Measurements from ENCODE around the gene CEP128. TPM values are rescaled to one million over a fixed set of nuclear protein-coding genes. Genes with fewer than 3 reads are reported as not detected.

The CEP128 gene
- total and polyA plus RNA-seq, 2 experiments from 2014 or later, result 7.6 to 17.6 TPM

DNA sequence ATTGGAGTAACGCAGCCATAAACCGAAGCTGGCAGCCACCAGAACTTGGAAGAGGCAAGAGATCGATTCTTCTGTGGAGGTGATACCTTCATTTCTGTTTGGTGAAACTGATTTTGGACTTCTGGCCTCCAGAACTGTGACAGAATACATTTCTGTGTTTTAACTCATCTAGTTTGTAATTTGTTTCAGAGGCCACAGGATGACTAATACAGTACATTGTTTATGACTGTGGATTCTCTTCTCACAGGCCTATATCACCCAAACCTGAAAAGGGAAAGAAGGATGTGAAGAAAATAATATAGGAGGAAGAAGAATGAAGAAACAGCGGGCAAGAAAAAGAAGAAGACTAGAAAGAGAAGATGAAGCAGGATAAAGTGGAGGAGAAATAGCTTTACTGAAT, 466.5 kb downstream of the CEP128 start:
- no peak overlapping the region for H3K27ac ChIP-seq (ENCODE audit: low read depth)
- no peaks in the 10 kb centered on the region for H3K27me3 ChIP-seq (ENCODE audit: insufficient read depth)
- DNase-seq (ENCODE audit: low spot score) (no peak), ATAC-seq (no peak)
- no peaks in the 10 kb centered on the region for H4K20me1 ChIP-seq (replicated peaks; ENCODE audit: insufficient read depth)
- no peaks in the 10 kb centered on the region for H3K36me3 ChIP-seq (ENCODE audit: insufficient read depth)
- TF ChIP-seq NANOG (IDR thresholded peaks at IDR 0.05; ENCODE audit: borderline replicate concordance), result no peak
- TF ChIP-seq, protein P1, sequence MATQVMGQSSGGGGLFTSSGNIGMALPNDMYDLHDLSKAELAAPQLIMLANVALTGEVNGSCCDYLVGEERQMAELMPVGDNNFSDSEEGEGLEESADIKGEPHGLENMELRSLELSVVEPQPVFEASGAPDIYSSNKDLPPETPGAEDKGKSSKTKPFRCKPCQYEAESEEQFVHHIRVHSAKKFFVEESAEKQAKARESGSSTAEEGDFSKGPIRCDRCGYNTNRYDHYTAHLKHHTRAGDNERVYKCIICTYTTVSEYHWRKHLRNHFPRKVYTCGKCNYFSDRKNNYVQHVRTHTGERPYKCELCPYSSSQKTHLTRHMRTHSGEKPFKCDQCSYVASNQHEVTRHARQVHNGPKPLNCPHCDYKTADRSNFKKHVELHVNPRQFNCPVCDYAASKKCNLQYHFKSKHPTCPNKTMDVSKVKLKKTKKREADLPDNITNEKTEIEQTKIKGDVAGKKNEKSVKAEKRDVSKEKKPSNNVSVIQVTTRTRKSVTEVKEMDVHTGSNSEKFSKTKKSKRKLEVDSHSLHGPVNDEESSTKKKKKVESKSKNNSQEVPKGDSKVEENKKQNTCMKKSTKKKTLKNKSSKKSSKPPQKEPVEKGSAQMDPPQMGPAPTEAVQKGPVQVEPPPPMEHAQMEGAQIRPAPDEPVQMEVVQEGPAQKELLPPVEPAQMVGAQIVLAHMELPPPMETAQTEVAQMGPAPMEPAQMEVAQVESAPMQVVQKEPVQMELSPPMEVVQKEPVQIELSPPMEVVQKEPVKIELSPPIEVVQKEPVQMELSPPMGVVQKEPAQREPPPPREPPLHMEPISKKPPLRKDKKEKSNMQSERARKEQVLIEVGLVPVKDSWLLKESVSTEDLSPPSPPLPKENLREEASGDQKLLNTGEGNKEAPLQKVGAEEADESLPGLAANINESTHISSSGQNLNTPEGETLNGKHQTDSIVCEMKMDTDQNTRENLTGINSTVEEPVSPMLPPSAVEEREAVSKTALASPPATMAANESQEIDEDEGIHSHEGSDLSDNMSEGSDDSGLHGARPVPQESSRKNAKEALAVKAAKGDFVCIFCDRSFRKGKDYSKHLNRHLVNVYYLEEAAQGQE (IDR thresholded peaks at IDR 0.05; ENCODE audit: unreplicated experiment), result no peak
- TF ChIP-seq, protein P2, sequence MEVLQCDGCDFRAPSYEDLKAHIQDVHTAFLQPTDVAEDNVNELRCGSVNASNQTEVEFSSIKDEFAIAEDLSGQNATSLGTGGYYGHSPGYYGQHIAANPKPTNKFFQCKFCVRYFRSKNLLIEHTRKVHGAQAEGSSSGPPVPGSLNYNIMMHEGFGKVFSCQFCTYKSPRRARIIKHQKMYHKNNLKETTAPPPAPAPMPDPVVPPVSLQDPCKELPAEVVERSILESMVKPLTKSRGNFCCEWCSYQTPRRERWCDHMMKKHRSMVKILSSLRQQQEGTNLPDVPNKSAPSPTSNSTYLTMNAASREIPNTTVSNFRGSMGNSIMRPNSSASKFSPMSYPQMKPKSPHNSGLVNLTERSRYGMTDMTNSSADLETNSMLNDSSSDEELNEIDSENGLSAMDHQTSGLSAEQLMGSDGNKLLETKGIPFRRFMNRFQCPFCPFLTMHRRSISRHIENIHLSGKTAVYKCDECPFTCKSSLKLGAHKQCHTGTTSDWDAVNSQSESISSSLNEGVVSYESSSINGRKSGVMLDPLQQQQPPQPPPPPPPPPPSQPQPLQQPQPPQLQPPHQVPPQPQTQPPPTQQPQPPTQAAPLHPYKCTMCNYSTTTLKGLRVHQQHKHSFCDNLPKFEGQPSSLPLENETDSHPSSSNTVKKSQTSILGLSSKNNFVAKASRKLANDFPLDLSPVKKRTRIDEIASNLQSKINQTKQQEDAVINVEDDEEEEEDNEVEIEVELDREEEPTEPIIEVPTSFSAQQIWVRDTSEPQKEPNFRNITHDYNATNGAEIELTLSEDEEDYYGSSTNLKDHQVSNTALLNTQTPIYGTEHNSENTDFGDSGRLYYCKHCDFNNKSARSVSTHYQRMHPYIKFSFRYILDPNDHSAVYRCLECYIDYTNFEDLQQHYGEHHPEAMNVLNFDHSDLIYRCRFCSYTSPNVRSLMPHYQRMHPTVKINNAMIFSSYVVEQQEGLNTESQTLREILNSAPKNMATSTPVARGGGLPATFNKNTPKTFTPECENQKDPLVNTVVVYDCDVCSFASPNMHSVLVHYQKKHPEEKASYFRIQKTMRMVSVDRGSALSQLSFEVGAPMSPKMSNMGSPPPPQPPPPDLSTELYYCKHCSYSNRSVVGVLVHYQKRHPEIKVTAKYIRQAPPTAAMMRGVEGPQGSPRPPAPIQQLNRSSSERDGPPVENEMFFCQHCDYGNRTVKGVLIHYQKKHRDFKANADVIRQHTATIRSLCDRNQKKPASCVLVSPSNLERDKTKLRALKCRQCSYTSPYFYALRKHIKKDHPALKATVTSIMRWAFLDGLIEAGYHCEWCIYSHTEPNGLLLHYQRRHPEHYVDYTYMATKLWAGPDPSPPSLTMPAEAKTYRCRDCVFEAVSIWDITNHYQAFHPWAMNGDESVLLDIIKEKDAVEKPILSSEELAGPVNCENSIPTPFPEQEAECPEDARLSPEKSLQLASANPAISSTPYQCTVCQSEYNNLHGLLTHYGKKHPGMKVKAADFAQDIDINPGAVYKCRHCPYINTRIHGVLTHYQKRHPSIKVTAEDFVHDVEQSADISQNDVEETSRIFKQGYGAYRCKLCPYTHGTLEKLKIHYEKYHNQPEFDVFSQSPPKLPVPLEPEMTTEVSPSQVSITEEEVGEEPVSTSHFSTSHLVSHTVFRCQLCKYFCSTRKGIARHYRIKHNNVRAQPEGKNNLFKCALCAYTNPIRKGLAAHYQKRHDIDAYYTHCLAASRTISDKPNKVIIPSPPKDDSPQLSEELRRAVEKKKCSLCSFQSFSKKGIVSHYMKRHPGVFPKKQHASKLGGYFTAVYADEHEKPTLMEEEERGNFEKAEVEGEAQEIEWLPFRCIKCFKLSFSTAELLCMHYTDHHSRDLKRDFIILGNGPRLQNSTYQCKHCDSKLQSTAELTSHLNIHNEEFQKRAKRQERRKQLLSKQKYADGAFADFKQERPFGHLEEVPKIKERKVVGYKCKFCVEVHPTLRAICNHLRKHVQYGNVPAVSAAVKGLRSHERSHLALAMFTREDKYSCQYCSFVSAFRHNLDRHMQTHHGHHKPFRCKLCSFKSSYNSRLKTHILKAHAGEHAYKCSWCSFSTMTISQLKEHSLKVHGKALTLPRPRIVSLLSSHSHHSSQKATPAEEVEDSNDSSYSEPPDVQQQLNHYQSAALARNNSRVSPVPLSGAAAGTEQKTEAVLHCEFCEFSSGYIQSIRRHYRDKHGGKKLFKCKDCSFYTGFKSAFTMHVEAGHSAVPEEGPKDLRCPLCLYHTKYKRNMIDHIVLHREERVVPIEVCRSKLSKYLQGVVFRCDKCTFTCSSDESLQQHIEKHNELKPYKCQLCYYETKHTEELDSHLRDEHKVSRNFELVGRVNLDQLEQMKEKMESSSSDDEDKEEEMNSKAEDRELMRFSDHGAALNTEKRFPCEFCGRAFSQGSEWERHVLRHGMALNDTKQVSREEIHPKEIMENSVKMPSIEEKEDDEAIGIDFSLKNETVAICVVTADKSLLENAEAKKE (CRISPR knock-in tag; IDR thresholded peaks at IDR 0.05), result no peak
- no peak for TF ChIP-seq EZH2phosphoT487 (IDR thresholded peaks at IDR 0.05; ENCODE audit: unreplicated experiment)
- no peak for TF ChIP-seq ZNF331 (CRISPR knock-in tag; IDR thresholded peaks at IDR 0.05; ENCODE audit: low read depth)
- TF ChIP-seq CREB1 (CRISPR knock-in tag; IDR thresholded peaks at IDR 0.05; ENCODE audit: low read depth), result no peak
- TF ChIP-seq JUNB (IDR thresholded peaks at IDR 0.05; ENCODE audit: unreplicated experiment), result no peak
- TF ChIP-seq, protein P3, sequence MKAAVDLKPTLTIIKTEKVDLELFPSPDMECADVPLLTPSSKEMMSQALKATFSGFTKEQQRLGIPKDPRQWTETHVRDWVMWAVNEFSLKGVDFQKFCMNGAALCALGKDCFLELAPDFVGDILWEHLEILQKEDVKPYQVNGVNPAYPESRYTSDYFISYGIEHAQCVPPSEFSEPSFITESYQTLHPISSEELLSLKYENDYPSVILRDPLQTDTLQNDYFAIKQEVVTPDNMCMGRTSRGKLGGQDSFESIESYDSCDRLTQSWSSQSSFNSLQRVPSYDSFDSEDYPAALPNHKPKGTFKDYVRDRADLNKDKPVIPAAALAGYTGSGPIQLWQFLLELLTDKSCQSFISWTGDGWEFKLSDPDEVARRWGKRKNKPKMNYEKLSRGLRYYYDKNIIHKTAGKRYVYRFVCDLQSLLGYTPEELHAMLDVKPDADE (IDR thresholded peaks at IDR 0.05), result no peak
- TF ChIP-seq STAT1 (IDR thresholded peaks at IDR 0.05; ENCODE audit: unreplicated experiment), result no peak
- no peak for TF ChIP-seq POLR2AphosphoS5 (IDR thresholded peaks at IDR 0.05; ENCODE audit: low read depth)
- no peak for TF ChIP-seq ZNF114 (CRISPR knock-in tag; IDR thresholded peaks at IDR 0.05)
- TF ChIP-seq, protein P4, sequence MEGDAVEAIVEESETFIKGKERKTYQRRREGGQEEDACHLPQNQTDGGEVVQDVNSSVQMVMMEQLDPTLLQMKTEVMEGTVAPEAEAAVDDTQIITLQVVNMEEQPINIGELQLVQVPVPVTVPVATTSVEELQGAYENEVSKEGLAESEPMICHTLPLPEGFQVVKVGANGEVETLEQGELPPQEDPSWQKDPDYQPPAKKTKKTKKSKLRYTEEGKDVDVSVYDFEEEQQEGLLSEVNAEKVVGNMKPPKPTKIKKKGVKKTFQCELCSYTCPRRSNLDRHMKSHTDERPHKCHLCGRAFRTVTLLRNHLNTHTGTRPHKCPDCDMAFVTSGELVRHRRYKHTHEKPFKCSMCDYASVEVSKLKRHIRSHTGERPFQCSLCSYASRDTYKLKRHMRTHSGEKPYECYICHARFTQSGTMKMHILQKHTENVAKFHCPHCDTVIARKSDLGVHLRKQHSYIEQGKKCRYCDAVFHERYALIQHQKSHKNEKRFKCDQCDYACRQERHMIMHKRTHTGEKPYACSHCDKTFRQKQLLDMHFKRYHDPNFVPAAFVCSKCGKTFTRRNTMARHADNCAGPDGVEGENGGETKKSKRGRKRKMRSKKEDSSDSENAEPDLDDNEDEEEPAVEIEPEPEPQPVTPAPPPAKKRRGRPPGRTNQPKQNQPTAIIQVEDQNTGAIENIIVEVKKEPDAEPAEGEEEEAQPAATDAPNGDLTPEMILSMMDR (conservative IDR thresholded peaks at IDR 0.05; ENCODE audit: low read depth in 2 of 2), result no peak
- no peak for TF ChIP-seq EZH2 (IDR thresholded peaks at IDR 0.05; ENCODE audit: low read depth, unreplicated experiment)
- H3K4me3 ChIP-seq, result no peak overlapping the region
- peaks cover 7% of the 10 kb centered on the region; the same call in 1 of the 2 replicates for H3K9me2 ChIP-seq (ENCODE audit: insufficient read depth)
- no peaks in the 10 kb centered on the region for H3K4me1 ChIP-seq (ENCODE audit: insufficient read depth)
- no peak overlapping the region for H3K4me2 ChIP-seq
- Mint-ChIP-seq H3K4me3 (no peak overlapping the region), H3K4me1 (no peaks in the 10 kb centered on the region), H3K27ac (no peak overlapping the region), H3K27me3 (ENCODE audit: insufficient read depth, low read depth, poor library complexity) (no peaks in the 10 kb centered on the region), H3K36me3 (ENCODE audit: low read depth) (peaks cover 39% of the 10 kb centered on the region), H3K9me3 (peaks cover 30% of the 10 kb centered on the region)
- H3F3A ChIP-seq (replicated peaks; ENCODE audit: low read depth), result no peaks in the 10 kb centered on the region
- no peaks in the 10 kb centered on the region for H3K79me2 ChIP-seq (replicated peaks; ENCODE audit: insufficient read depth)
- H2AFZ ChIP-seq, result no peak overlapping the region
